OCI-LY3 (cell line): ENCODE data around the gene SHISA4.

ENCODE experiments used
- EZH2phosphoT487 ChIP-seq: fragments of 200-600 bp; shearing (Covaris generic); IDR thresholded peaks from 2 replicates; pipeline ENCODE4 v1.6.1; 2018; ENCODE audit warnings: antibody characterized with exemption, mixed run types, low read depth
- TF ChIP-seq, protein P1 (sequence below): fragments of 200-600, 300-600 bp; sonication (generic); IDR thresholded peaks from 2 replicates; pipeline ENCODE4 v1.5.1; 2014; ENCODE audit warnings: antibody characterized with exemption, low read length, low read depth

DNA sequence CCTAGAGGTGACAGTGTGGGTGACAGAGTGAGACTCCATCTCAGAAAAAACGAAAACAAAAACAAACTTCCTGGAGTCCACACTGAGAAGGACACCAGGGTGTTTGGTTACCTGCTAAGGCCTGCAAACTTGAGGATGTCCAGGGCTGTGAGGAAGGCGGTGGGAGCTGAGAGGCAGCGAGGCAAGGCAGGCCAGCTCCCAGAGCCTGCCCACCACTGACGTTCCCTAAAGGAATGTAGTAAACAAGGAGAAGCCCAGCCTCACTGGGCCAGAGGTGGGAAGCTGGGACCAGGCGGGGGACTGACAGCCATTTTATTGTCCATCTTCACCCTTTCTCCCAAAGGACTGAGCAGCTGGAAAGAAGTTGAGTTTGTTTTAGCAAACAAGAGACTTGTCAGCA is 24.1 kb downstream of the SHISA4 start:
- TF ChIP-seq, protein P1, sequence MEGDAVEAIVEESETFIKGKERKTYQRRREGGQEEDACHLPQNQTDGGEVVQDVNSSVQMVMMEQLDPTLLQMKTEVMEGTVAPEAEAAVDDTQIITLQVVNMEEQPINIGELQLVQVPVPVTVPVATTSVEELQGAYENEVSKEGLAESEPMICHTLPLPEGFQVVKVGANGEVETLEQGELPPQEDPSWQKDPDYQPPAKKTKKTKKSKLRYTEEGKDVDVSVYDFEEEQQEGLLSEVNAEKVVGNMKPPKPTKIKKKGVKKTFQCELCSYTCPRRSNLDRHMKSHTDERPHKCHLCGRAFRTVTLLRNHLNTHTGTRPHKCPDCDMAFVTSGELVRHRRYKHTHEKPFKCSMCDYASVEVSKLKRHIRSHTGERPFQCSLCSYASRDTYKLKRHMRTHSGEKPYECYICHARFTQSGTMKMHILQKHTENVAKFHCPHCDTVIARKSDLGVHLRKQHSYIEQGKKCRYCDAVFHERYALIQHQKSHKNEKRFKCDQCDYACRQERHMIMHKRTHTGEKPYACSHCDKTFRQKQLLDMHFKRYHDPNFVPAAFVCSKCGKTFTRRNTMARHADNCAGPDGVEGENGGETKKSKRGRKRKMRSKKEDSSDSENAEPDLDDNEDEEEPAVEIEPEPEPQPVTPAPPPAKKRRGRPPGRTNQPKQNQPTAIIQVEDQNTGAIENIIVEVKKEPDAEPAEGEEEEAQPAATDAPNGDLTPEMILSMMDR, result no peak
- TF ChIP-seq EZH2phosphoT487, result no peak
